ENCODE measurements around the gene SMC1A. TPM values are rescaled to one million over a fixed set of nuclear protein-coding genes. Genes with fewer than 3 reads are reported as not detected.
"Not testable (repeated sequence)": the region's sequence is repeated elsewhere in the genome, so short reads cannot be mapped to it uniquely, and the experiment has no call there.

The SMC1A gene
- 14.0 and 19.6 TPM in 2 replicates for total RNA-seq (2014; rRNA removed; shearing (Covaris generic))
- polyA plus RNA-seq (2015; cell fraction: cytosol; rRNA removed) = 29.5 and 44.9 TPM in 2 replicates
- 30.8 and 33.1 TPM in 2 replicates for polyA plus RNA-seq (2015; cell fraction: nucleus; rRNA removed)

DNA sequence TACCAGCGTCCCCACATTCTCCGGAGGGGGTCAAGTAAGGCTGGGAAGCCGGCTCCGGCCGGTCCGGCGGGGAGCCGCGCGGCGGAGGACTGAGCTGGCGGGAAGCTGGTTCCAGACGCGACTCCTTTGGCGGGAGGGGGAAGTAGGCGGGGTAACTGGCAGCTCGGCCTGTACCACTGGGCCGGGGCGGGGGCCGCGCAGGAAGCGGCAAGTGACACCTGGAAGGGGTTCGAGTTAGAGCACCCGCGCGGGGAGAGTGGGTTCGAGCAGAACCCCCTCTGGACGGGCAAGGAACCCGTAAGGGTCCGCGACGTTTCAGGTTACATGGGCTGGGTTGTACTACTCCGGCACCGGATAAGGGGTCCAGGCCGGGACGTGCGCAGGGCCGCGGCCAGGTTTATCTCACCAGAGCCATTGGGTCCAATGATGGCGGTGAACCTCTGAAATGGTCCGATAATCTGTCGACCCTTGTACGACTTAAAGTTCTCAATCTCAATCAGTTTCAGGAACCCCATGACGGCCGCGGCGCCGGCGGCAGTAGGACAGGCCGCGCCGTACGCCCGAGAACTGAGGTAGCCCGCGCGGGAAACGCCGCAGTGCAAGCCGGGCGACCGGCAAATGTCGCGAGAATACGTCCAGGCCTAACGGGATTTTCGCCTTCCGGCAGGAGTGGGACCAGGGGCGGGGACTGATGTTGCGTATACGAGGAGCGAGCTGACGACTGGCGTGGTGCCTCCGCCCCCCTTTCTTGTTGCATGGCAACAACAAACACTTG lies at the start of gene SMC1A:
Gene SMC1A, minus strand, starts transcription at position 569 of the 775 bp plus-strand sequence. Its CDS starts 54 bp downstream, at position 515.
- DNase-seq (ENCODE audit: low read depth, low spot score) = peak; percentile 95
- in situ Hi-C loops (cut with HindIII; ENCODE audit: low pct_unique_long_range_greater_than_20kb, low sequenced_read_pairs) = no loop called here

DNA sequence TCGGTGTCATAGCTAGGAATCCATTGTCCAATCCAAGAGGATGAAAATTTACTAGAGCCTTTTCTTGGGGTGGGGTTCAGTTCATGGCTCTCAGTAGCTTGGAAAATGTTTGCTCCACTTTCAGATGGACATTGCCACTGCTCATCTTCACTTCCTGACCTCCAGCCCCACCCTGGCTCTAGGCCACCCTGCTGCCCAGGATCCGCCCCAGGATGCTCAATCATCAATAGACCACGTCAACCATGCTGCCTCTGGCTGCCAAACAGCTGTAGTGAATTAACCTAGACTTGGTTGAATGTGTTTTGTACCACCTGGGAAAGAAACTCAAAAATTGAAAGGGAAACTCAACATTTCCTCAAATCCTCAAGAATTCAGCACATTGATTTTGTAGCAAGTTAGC lies 48.9 kb upstream of the SMC1A start:
- DNase-seq (ENCODE audit: low read depth, low spot score) = no peak
- in situ Hi-C loops (cut with HindIII; ENCODE audit: low pct_unique_long_range_greater_than_20kb, low sequenced_read_pairs) = no loop called here

DNA sequence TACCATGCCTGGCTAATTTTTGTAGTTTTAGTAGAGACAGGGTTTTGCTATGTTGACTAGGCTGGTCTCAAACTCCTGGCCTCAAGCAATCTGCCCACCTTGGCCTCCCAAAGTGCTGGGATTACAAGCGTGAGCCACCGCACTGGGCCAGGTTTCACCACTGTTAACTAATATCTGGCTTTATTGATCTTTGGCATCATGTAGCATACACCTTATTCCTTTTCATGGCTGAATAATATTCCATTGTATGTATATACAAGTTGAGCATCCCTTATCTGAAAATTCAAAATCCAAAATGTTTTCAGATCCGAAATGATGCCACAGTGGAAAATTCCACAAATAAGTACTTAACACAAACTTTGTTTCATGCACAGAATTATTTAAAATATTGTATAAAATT lies 46.2 kb upstream of the SMC1A start:
- in situ Hi-C loops (cut with HindIII; ENCODE audit: low pct_unique_long_range_greater_than_20kb, low sequenced_read_pairs); DNase-seq (ENCODE audit: low read depth, low spot score): not testable (repeated sequence)

DNA sequence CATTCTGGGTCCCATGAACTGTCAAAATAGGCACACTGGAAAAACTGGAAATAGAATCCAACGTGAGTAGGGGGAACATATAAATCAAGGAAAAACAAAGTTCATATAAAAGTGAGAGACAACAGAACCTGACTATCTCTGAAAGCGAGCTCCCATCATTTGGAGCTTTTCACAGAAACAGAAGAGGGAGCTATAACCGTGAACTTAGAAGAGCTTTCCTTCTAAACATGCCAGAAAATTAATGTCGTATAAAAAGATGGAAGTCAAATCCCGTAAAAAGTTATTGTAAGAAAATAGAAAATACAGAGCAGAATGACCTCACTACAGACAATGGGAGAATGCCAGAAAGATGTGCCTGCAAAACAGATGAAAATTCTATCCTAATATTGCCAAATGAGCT lies 35.6 kb upstream of the SMC1A start:
- in situ Hi-C loops (cut with HindIII; ENCODE audit: low pct_unique_long_range_greater_than_20kb, low sequenced_read_pairs) = no loop called here

DNA sequence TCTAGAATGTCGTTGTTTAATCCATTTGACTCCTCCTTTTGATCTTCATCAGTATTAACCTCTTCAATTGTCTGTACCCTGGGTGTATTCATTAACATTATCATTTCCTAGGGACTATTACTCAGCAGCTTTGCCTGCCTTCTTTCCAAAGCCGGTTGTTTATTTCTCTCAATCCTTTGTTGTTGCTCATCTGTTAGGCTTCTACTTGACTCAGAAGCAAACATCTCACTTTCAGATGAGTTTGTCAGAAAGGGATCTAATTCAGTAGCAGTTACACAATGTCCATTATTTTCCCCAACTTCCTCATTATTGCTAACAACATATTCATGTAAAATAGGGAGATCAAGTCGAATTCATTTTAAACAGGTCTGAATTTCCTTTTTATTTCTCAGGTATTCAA lies 33.8 kb upstream of the SMC1A start:
- DNase-seq (ENCODE audit: low read depth, low spot score) = no peak
- in situ Hi-C loops (cut with HindIII; ENCODE audit: low pct_unique_long_range_greater_than_20kb, low sequenced_read_pairs) = no loop called here

More for the DNA sequence above, 35.6 kb upstream of the SMC1A start:
- peak; percentile 37 for DNase-seq (ENCODE audit: low read depth, low spot score)

DNA sequence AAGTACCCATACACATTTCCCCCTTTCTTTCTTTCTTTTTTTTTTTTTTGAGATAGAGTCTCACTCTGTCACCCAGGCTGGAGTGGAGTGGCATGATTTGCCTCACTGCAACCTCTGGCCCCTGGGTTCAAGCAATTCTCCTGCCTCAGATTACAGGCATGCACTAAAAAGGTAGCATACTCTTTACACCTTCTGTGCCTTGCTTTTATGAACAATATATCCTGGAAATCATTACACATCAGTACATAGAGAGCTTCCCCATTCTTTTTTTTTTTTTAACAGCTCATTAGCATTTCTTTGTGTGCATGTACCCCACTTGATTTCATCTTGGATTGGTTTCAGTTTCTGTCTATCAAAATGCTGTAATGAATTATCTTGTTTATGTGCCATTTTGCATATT lies 30.4 kb upstream of the SMC1A start:
- DNase-seq (ENCODE audit: low read depth, low spot score) = no peak
- in situ Hi-C loops (cut with HindIII; ENCODE audit: low pct_unique_long_range_greater_than_20kb, low sequenced_read_pairs) = no loop called here

DNA sequence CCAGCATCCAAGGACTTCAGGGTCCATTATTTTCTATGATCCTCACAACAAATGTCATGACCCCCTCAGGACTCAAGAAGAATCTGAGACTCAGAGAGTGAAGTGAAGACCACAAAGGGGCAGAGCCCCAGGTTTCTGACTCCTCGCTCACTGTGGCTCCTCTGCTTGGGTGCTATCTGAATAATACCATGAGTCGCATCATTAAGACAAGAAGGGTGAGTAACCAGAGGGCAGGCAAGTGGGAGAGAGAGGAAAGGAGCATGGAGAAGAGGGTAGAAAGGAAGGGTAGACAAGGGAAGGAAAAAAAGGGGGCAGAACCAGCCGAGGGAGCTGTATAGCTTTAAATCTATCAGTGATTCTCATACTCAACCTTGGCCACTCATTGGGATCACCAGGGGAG lies 27.2 kb upstream of the SMC1A start:
- DNase-seq (ENCODE audit: low read depth, low spot score) = no peak
- in situ Hi-C loops (cut with HindIII; ENCODE audit: low pct_unique_long_range_greater_than_20kb, low sequenced_read_pairs) = no loop called here

DNA sequence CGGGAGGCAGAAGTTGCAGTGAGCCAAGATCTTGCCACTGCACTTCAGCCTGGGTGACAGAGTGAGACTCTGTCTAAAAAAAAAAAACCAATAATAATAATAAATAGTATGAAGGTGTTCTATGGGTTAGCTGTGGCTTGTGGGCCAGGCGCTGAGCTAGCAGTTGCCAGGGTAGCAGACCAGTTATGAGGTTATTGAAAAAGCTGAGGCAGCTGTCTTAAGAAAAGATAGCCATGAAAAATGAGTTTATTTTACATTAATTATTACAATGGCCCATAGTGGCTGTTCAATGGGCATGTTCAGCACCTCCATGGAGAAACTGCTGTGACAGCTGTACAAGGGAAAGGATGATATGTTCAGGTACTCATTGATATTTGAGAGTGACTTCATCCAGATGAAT lies 25.0 kb upstream of the SMC1A start:
- in situ Hi-C loops (cut with HindIII; ENCODE audit: low pct_unique_long_range_greater_than_20kb, low sequenced_read_pairs) = no loop called here
- DNase-seq (ENCODE audit: low read depth, low spot score) = no peak

DNA sequence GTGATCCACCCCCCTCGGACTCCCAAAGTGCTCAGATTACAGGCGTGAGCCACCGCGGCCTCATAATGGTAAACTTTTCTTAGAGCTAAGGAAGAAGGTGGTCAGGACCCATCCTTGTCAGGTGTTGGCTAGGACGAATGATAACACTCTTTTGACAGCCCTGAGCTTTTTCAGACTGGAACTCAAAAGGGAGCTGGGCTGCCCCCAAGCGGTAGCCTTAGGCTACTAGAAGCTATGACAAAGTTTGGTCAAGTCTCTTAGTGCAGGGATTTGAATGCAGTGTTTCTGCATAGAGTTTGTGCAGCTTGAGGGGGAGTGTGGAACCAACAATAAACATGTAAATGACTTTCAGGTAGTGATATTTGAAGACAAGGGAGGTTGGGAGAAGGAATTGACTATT lies 23.5 kb upstream of the SMC1A start:
- DNase-seq (ENCODE audit: low read depth, low spot score) = peak; percentile 48
- in situ Hi-C loops (cut with HindIII; ENCODE audit: low pct_unique_long_range_greater_than_20kb, low sequenced_read_pairs) = no loop called here

DNA sequence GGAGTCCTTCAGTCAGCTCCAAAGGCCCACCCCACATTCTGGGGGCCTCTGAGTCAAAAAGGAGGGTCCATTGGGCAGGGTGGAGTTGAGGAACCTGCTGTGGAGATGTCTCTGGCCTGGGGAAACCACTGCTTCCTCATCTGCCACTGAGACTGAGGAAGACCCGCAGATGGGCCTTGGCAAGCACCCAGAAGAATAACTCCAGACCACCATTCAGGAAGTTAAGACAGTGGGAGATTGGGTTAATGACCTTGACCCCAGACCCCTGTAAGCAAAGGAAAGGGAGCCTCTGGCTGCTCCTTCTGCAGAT lies 19.8 kb upstream of the SMC1A start:
- in situ Hi-C loops (cut with HindIII; ENCODE audit: low pct_unique_long_range_greater_than_20kb, low sequenced_read_pairs) = no loop called here
- no peak for DNase-seq (ENCODE audit: low read depth, low spot score)

DNA sequence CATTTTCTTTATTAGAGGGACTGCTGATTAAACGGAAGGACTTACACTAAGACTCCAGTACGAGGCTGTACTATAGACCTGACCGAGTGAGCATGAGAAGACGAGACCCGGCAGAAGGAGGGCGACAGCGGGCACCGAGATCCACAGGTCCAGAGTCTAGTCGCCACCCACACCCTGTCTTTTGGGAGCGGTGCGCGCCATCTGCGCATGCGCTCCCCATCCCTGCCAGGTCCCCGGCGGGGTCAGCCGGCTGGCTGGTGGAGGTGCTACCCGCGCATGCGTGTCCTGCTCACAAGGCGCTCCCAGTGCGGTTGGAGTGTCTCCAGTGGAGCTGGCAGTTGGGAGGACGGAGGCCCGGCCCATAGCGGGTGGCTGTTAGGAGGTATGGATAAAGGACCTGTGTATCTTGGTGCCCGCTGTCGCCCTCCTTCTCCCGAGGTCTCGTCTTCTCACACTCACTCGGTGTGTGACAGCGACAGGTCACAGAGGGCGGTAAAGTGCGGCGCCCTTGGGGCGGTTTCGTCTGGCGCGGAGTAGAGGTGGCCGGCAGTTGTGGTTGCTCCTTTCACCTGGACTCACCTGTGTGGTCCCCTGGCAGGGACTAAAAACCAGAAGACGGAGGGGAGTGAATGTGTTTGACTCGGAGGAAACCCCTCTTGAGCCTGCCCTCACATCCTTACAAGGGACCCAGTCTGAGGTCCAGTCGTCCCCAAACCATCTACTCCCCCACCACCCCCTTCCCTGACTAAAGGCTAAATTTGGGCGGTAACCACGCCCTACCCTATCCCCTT lies 19.3 kb upstream of the SMC1A start:
- in situ Hi-C loops (cut with HindIII; ENCODE audit: low pct_unique_long_range_greater_than_20kb, low sequenced_read_pairs) = no loop called here

DNA sequence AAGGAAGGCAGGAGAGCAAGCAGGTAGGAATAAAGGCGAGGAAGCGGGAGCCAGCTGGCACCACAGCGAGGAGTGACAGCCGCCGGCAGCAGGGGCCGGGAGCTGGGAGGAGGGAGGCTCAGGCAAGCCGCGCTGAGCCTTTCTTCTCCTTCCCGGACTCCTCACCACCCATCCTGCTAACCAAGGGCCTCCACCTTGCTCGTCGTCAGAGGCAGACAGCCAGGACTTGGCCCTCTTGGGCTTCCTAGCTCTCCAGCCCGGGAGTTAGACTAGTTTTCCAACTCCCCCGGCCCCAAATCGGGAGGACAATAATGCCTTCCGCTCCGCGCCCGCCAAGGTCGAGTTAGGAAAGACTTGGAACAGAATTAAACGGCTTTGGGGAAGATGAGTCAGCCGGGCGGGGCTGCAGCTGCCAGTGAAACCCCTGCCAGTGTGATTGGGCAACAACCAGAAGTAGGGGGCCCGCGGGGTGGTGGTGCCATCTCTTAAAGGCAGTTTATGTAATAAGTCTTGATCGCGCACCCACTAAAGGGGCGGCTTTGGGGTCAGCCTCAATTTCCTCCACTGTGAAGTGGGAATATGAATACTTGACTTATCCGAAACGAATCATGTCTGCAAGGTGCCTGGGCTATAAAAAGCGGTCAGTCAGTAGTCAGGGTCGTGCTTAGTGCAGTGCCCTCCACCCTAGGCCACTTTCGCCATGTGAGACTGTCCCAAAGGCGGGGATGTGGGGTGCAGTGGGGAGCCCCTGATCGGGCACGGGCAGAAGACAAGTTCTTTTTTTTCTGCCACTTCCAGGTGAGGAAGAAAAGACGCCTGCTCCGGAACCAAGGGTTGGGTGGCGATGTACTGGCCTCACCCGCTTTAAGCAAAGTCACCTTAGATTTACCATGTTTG lies 18.4 kb upstream of the SMC1A start:
- no peak for DNase-seq (ENCODE audit: low read depth, low spot score)
- in situ Hi-C loops (cut with HindIII; ENCODE audit: low pct_unique_long_range_greater_than_20kb, low sequenced_read_pairs) = no loop called here

More for the DNA sequence above, 19.3 kb upstream of the SMC1A start:
- peak; percentile 40 for DNase-seq (ENCODE audit: low read depth, low spot score)

DNA sequence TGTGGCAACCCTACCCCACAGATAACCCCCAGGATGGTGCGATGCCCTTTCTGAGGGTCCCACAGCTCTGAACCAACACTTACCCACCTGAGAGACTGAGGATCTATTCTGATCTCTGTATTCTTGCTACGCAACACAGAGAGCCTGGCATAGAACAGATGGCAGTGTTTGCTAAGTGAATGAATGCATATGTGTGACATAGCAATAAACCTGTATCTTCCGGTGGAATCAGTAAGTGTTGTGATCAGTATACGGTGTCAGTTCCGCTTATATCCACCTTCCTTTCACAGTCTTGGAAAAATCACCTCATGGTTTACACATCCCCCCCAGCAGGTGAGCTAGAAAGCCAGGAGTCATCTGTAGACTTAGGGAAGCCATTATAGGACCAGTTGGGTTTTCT lies 17.6 kb upstream of the SMC1A start:
- in situ Hi-C loops (cut with HindIII; ENCODE audit: low pct_unique_long_range_greater_than_20kb, low sequenced_read_pairs) = no loop called here

DNA sequence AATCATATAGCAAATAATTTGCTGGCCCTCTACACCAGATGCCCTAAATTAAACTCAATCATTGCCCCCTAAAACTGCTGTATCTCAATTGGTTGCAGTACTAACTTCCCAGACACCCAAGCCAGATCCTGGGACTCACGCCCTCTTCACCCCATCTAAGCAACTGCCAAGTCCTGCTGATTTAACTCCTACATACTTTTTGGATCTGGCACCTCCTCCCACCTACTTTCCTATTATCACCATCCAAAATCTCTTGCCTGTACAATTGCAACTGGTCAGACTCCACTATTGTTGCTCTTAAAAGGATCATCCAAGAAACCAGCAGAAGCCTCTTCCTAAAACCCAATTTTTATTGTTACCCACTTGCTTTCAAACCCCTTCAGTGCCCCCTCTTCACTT lies 16.4 kb upstream of the SMC1A start:
- no peak for DNase-seq (ENCODE audit: low read depth, low spot score)
- in situ Hi-C loops (cut with HindIII; ENCODE audit: low pct_unique_long_range_greater_than_20kb, low sequenced_read_pairs) = no loop called here

More for the DNA sequence above, 17.6 kb upstream of the SMC1A start:
- DNase-seq (ENCODE audit: low read depth, low spot score) = no peak

DNA sequence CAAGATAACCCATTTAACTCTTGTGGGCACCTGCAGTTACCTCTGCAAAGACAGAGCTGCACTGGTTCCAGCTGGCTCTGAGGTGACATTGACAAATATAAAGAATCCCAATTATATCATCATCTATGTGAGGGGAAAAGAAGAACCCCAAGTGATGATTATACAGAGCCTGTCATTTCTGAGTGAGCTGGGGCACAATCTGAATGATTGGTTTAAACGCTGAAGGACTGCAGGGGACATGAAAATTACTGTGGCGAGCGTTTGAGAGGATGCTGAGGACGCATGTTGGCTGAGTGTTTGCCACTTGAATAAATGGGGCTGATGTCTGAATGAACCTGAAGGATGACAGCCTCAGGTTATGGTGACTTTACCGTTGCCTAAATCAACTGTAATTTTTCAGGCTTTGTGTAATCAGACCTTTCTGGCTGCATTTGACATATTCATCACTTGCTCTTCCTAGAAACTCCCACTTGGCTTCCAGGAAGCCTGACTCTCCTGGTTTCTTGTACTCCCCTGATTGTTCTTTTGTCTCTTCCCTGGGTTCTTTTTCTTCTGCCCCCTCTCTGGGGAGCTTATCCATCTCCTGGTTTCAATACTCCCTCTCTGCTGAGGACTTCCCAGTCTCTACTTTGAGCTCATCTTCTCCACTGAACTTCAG lies 15.8 kb upstream of the SMC1A start:
- no peak for DNase-seq (ENCODE audit: low read depth, low spot score)
- in situ Hi-C loops (cut with HindIII; ENCODE audit: low pct_unique_long_range_greater_than_20kb, low sequenced_read_pairs) = no loop called here

DNA sequence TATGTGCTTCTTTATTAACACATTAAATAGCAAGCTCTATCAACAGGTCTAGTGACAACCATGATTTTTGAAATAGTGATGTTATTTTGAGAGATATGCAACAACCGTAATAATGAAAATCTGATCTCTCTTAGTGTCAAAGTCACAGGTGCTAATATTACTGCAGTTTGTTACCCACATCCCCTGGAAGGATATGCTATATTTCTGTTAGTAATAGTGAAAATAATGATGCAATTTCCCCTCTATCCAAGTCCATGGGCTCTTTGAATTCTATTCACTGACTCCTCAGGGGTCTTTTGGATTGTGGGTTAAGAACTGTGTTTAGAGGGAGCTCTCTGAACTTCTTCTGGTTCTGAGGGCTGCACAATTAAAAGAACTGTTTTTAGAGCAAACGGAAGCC lies 14.8 kb upstream of the SMC1A start:
- in situ Hi-C loops (cut with HindIII; ENCODE audit: low pct_unique_long_range_greater_than_20kb, low sequenced_read_pairs) = no loop called here

DNA sequence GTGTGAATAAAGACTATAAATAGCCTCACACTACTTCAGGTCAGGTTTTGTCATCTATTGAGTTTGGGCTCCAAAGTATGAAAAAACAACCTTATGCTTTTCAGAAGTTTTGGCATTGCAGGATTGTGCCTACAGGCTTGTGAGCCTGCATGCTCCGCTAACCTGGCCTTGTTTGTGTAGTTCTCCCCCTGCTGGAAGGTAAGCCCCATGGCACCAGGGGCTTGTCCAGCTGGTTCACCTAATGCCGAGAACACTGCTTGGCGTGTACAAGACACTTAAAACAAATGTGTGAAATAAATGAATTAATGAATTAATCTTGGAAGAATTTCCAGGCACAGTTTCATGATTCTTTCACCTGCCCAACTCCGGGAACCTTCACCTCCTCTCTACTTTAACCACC lies 13.5 kb upstream of the SMC1A start:
- DNase-seq (ENCODE audit: low read depth, low spot score) = peak; percentile 70
- in situ Hi-C loops (cut with HindIII; ENCODE audit: low pct_unique_long_range_greater_than_20kb, low sequenced_read_pairs) = no loop called here

More for the DNA sequence above, 14.8 kb upstream of the SMC1A start:
- no peak for DNase-seq (ENCODE audit: low read depth, low spot score)
